GM12878 (cell line): ENCODE results near the gene IGHMBP2.

Experiments
- CREM ChIP-seq: IDR thresholded peaks from 2 replicates; pipeline ENCODE4 v1.6.1; 2014; ENCODE audit warnings: antibody characterized with exemption, low read depth
- EP300 ChIP-seq, 2 experiments: fragments of 150-350 bp in 1 of 2; IDR thresholded peaks; 2 replicates each; pipeline ENCODE4 v1.6.1; 2011 to 2012; ENCODE audit warnings: low read depth in 2 of 2, low read length in 2 of 2, borderline replicate concordance in 1 of 2, improper control_type of control experiment in 1 of 2, inconsistent platforms in 1 of 2; ENCODE audit not compliant: control insufficient read depth in 1 of 2
- SIX5 ChIP-seq: IDR thresholded peaks from 2 replicates; pipeline ENCODE4 v1.6.1; 2011; ENCODE audit warnings: mild to moderate bottlenecking, low read depth, low read length, moderate library complexity; ENCODE audit not compliant: severe bottlenecking
- TBL1XR1 ChIP-seq: IDR thresholded peaks from 2 replicates; pipeline ENCODE4 v1.6.1; 2012; ENCODE audit warnings: low read depth, low read length, improper control_type of control experiment
- USF2 ChIP-seq: IDR thresholded peaks from 2 replicates; pipeline ENCODE4 v1.6.1; 2011; ENCODE audit warnings: low read depth, low read length, improper control_type of control experiment, borderline replicate concordance

GRCh38 chr11:68862421-68862820, 41.3 kb upstream of the IGHMBP2 start:
- TF ChIP-seq EP300 (IDR thresholded peaks at IDR 0.05; ENCODE audit: borderline replicate concordance in 1 of 2, control insufficient read depth in 1 of 2, low read depth in 2 of 2, low read length in 2 of 2) (no peak), TBL1XR1 (no peak), SIX5 (no peak), CREM (no peak), USF2 (no peak)
